Mesenchymal stem cell (in vitro differentiated cells and primary cell): ENCODE data around the gene RPRML.

Source experiments
- DNase-seq: peaks from one replicate; pipeline ENCODE4 v3.0.0-alpha.2; 2013
- H2AFZ ChIP-seq: one replicate; pipeline ENCODE4 v1.6.1; 2013; ENCODE audit warnings: low read depth, mild to moderate bottlenecking, control low read depth, inconsistent platforms, low read length, moderate library complexity
- H2AK5ac ChIP-seq: 2 replicates; pipeline ENCODE4 v1.6.1; 2013; ENCODE audit warnings: low read length, moderate library complexity, mild to moderate bottlenecking, inconsistent platforms; ENCODE audit not compliant: severe bottlenecking
- H2BK120ac ChIP-seq: one replicate; pipeline ENCODE4 v1.6.1; 2013; ENCODE audit warnings: low read depth, mild to moderate bottlenecking, inconsistent platforms, low read length, moderate library complexity
- H2BK12ac ChIP-seq, 2 experiments: one replicate each; pipeline ENCODE4 v1.6.1; 2013; ENCODE audit warnings: inconsistent platforms in 2 of 2, low read length in 2 of 2, mild to moderate bottlenecking in 2 of 2, moderate library complexity in 2 of 2, control low read depth in 1 of 2
- H2BK15ac ChIP-seq: one replicate; pipeline ENCODE4 v1.6.1; 2013; ENCODE audit warnings: mild to moderate bottlenecking, low read depth, inconsistent platforms; ENCODE audit not compliant: poor library complexity, severe bottlenecking
- H2BK5ac ChIP-seq: 2 replicates; pipeline ENCODE4 v1.6.1; 2013; ENCODE audit warnings: low read depth, mild to moderate bottlenecking, low read length, control low read depth, inconsistent platforms; ENCODE audit not compliant: poor library complexity, severe bottlenecking
- H3K14ac ChIP-seq, 2 experiments: one replicate each; pipeline ENCODE4 v1.6.1; 2013; ENCODE audit warnings: inconsistent platforms in 2 of 2, low read length in 2 of 2, control low read depth in 1 of 2, mild to moderate bottlenecking in 1 of 2, moderate library complexity in 1 of 2
- H3K18ac ChIP-seq, 2 experiments: one replicate each; pipeline ENCODE4 v1.6.1; 2013; ENCODE audit warnings: inconsistent platforms in 2 of 2, low read length in 2 of 2, control low read depth in 1 of 2, low read depth in 1 of 2, mild to moderate bottlenecking in 1 of 2
- H3K23ac ChIP-seq, 2 experiments: one replicate each; pipeline ENCODE4 v1.6.1; 2013; ENCODE audit warnings: inconsistent platforms in 2 of 2, low read length in 2 of 2, mild to moderate bottlenecking in 2 of 2, moderate library complexity in 2 of 2, control low read depth in 1 of 2
- H3K27ac ChIP-seq: 2 replicates; pipeline ENCODE4 v1.5.1; 2013; ENCODE audit warnings: mild to moderate bottlenecking, moderate library complexity, low read length, control low read depth, inconsistent platforms; ENCODE audit not compliant: poor library complexity, severe bottlenecking
- H3K27me3 ChIP-seq, 2 experiments: 2 replicates each; pipeline versions ENCODE4 v1.6.1 to v1.7.0; 2013; ENCODE audit warnings: low read length in 2 of 2, mild to moderate bottlenecking in 2 of 2, moderate library complexity in 2 of 2, control low read depth in 1 of 2, inconsistent platforms in 1 of 2; ENCODE audit not compliant: control insufficient read depth in 1 of 2, insufficient read depth in 1 of 2
- H3K36me3 ChIP-seq, 2 experiments: 2 replicates each; pipeline versions ENCODE4 v1.6.1 to v1.7.0; 2013; ENCODE audit warnings: low read length in 2 of 2, control low read depth in 1 of 2, inconsistent platforms in 1 of 2, low read depth in 1 of 2, mild to moderate bottlenecking in 1 of 2; ENCODE audit not compliant: insufficient read depth in 2 of 2, control insufficient read depth in 1 of 2
- H3K4ac ChIP-seq, 2 experiments: one replicate each; pipeline ENCODE4 v1.6.1; 2013; ENCODE audit warnings: inconsistent platforms in 2 of 2, low read length in 2 of 2, mild to moderate bottlenecking in 2 of 2, moderate library complexity in 2 of 2, control low read depth in 1 of 2, low read depth in 1 of 2
- H3K4me1 ChIP-seq: 2 replicates; pipeline ENCODE4 v1.6.1; 2013; ENCODE audit warnings: low read depth, low read length, control low read depth; ENCODE audit not compliant: control insufficient read depth, insufficient read depth
- H3K4me2 ChIP-seq: 2 replicates; pipeline ENCODE4 v1.6.1; 2013; ENCODE audit warnings: low read length, mild to moderate bottlenecking, inconsistent platforms; ENCODE audit not compliant: poor library complexity, severe bottlenecking
- H3K4me3 ChIP-seq, 2 experiments: 2 replicates each; pipeline versions ENCODE4 v1.5.1 to v1.7.0; 2013; ENCODE audit warnings: low read length in 2 of 2, mild to moderate bottlenecking in 2 of 2, control low read depth in 1 of 2, low read depth in 1 of 2; ENCODE audit not compliant: insufficient read depth in 1 of 2
- H3K79me1 ChIP-seq: replicated peaks from 2 replicates; pipeline ENCODE4 v1.6.1; 2013; ENCODE audit warnings: mild to moderate bottlenecking, control low read depth, low read length, inconsistent platforms; ENCODE audit not compliant: poor library complexity, severe bottlenecking
- H3K9ac ChIP-seq: 2 replicates; pipeline ENCODE4 v1.7.0; 2013; ENCODE audit warnings: mild to moderate bottlenecking, low read length, moderate library complexity
- H3K9me3 ChIP-seq: 2 replicates; pipeline ENCODE4 v1.7.0; 2013; ENCODE audit warnings: mild to moderate bottlenecking, low read length; ENCODE audit not compliant: control insufficient read depth
- H4K8ac ChIP-seq: one replicate; pipeline ENCODE4 v1.6.1; 2013; ENCODE audit warnings: inconsistent platforms, mild to moderate bottlenecking, low read length, moderate library complexity
- H4K91ac ChIP-seq: one replicate; pipeline ENCODE4 v1.6.1; 2013; ENCODE audit warnings: mild to moderate bottlenecking, low read length, inconsistent platforms
- WGBS: methylation state at CpG from one replicate; pipeline ENCODE4 v1.1.7; 2013; ENCODE audit warnings: mixed read lengths; 5-methylcytosine and 5-hydroxymethylcytosine counted together

RPRML gene

DNA sequence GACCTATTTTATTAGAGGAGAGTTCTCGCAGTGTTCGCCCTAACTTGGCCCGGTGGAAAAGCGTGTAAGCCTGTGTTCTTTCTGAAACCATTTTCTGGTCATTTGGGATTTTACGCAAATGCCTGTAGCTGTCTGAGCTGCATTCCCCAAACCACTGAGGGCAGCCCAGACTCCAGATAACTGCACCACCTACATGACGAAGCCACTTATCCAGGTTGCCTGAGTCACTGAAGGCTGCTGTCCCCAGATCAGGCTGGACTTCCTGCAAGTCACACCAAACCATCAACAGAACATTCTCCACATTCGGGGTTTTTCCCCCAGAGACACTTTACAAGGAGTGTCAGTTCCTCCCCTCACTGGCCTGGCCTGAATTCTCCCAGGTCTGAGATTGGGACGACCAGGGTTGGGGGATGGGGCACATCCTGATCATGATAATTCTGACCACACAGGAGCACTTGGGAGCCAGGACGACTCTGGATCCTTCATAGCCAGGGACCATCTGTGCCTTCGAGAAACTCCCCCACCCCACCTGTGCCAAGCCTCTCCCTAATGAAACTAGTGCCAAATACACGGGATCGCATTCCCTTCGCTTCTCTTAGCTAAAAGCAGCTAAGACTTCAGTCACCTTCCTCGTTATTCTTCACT is 2.3 kb downstream of the RPRML start:
- Histone ChIP-seq H3K4me1 (peaks cover 18% of the 10 kb centered on the region), H2BK120ac (no peak overlapping the region), H4K8ac (no peak overlapping the region), H3K27me3 (peaks cover 75 to 84% of the 10 kb centered on the region in 2 experiments), H3K14ac (no peak overlapping the region), H2BK15ac (no peak overlapping the region), H3K9me3 (no peaks in the 10 kb centered on the region), H2AFZ (no peak overlapping the region), H3K4me3 (no peak overlapping the region), H3K4me2 (no peak overlapping the region), H3K18ac (no peak overlapping the region), H3K23ac (no peak overlapping the region), H3K27ac (no peak overlapping the region), H3K36me3 (peaks cover 0 to 3% of the 10 kb centered on the region in 2 experiments), H3K9ac (no peak overlapping the region), H3K4ac (no peak overlapping the region), H4K91ac (no peak overlapping the region), H2BK5ac (no peak overlapping the region), H2AK5ac (no peak overlapping the region), H2BK12ac (no peak overlapping the region), H3K79me1 (no peaks in the 10 kb centered on the region)
- WGBS = 54% methylated on average over 14 of the region's 14 CpGs
- no peak for DNase-seq

DNA sequence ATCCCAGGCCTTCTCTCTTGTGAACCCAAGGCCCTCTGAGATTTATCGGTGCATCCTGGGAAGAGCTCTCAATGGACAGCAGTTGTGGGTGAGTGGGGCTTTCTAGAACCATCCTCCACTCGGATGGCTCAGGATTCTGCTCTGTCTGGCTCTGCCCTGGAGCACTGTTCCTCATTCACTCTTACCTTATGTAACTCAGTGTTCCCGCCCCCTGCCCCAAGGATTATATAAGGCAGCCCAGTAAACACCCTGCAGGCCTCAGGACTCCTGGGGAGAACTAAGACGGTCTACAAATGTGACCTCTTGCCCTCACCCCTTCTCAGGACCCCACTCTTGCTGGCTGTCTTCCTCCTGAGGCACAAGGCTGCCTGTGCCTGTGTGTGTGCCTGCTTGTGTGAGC is 3.8 kb downstream of the RPRML start:
- no peak overlapping the region for H3K14ac ChIP-seq
- no peak overlapping the region for H2BK15ac ChIP-seq
- 85% methylated on average over 4 of the region's 4 CpGs for WGBS
- peaks cover 18% of the 10 kb centered on the region for H3K4me1 ChIP-seq
- DNase-seq = no peak
- H2AFZ ChIP-seq = no peak overlapping the region
- no peak overlapping the region for H4K91ac ChIP-seq
- H2AK5ac ChIP-seq = no peak overlapping the region
- no peak overlapping the region for H2BK12ac ChIP-seq
- no peak overlapping the region for H2BK5ac ChIP-seq
- peaks cover 75 to 86% of the 10 kb centered on the region in 2 experiments for H3K27me3 ChIP-seq
- no peak overlapping the region for H3K9ac ChIP-seq
- H4K8ac ChIP-seq = no peak overlapping the region
- no peak overlapping the region for H3K4me2 ChIP-seq
- H3K4ac ChIP-seq = no peak overlapping the region
- H2BK120ac ChIP-seq = no peak overlapping the region
- no peak overlapping the region for H3K23ac ChIP-seq
- H3K4me3 ChIP-seq = no peak overlapping the region
- H3K79me1 ChIP-seq = no peaks in the 10 kb centered on the region
- H3K9me3 ChIP-seq = no peaks in the 10 kb centered on the region
- peaks cover 0 to 3% of the 10 kb centered on the region in 2 experiments for H3K36me3 ChIP-seq
- H3K18ac ChIP-seq = no peak overlapping the region
- no peak overlapping the region for H3K27ac ChIP-seq

DNA sequence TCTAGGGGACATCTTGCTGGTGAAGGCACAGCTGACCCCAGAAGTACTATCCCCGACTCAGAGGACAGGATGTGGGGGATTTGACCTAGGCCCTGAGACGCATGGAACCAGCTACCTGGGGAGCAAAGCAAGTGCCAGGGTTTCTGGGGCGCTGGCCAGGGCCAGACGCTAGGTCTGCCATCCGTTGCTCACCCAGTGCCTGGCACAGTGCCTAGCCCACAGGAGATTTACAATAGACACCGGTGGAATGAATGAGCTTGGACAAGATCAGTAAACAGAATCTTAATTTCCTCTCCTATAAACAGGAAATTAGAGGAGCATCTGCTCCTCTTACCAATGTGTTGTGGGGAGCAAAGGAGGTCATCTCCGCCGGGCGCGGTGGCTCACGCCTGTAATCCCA is 5.0 kb downstream of the RPRML start:
- no peak overlapping the region for H3K4ac ChIP-seq
- H3K79me1 ChIP-seq = no peaks in the 10 kb centered on the region
- no peak overlapping the region for H3K23ac ChIP-seq
- H2AFZ ChIP-seq = no peak overlapping the region
- H3K36me3 ChIP-seq = peaks cover 0 to 3% of the 10 kb centered on the region in 2 experiments
- H3K9ac ChIP-seq = no peak overlapping the region
- 95% methylated on average over 10 of the region's 11 CpGs for WGBS
- H2BK120ac ChIP-seq = no peak overlapping the region
- H3K18ac ChIP-seq = no peak overlapping the region
- H4K91ac ChIP-seq = no peak overlapping the region
- H2BK15ac ChIP-seq = no peak overlapping the region
- H3K27me3 ChIP-seq = peaks cover 78 to 84% of the 10 kb centered on the region in 2 experiments
- H4K8ac ChIP-seq = no peak overlapping the region
- H2BK5ac ChIP-seq = no peak overlapping the region
- no peak overlapping the region for H3K14ac ChIP-seq
- no peak overlapping the region for H3K4me2 ChIP-seq
- H2AK5ac ChIP-seq = no peak overlapping the region
- H3K4me1 ChIP-seq = peaks cover 14% of the 10 kb centered on the region
- no peaks in the 10 kb centered on the region for H3K9me3 ChIP-seq
- no peak for DNase-seq
- no peak overlapping the region for H2BK12ac ChIP-seq
- H3K27ac ChIP-seq = no peak overlapping the region
- H3K4me3 ChIP-seq = no peak overlapping the region

DNA sequence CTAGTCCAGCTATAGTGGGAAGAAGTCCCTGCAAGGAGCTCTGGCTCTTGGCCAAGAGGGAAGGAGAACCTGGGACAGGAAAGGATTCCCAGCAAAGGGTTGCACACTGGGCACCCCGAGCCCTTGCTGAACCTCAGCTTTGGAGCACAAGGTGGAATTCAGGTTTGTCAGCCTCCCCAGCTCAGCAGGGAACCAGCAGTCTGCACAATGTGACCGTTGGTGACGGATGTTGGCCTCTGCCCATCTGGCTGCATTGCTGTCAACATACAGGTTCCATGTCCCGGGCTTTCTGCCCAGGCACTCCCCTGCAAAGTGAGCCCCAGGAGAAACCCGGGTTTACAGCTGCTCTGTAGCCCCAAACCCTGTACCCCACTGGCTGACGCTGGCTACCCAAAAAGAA is 6.7 kb downstream of the RPRML start:
- H3K4ac ChIP-seq = no peak overlapping the region
- H3K27ac ChIP-seq = no peak overlapping the region
- no peak overlapping the region for H4K91ac ChIP-seq
- no peaks in the 10 kb centered on the region for H3K9me3 ChIP-seq
- no peak overlapping the region for H3K23ac ChIP-seq
- no peak overlapping the region for H2BK12ac ChIP-seq
- no peaks in the 10 kb centered on the region for H3K4me1 ChIP-seq
- H3K4me3 ChIP-seq = no peak overlapping the region
- H3K4me2 ChIP-seq = no peak overlapping the region
- no peak overlapping the region for H2BK120ac ChIP-seq
- no peak for DNase-seq
- H3K27me3 ChIP-seq = peaks cover 73 to 82% of the 10 kb centered on the region in 2 experiments
- no peak overlapping the region for H2AK5ac ChIP-seq
- H2BK5ac ChIP-seq = no peak overlapping the region
- 86% methylated on average over 6 of the region's 6 CpGs for WGBS
- no peak overlapping the region for H4K8ac ChIP-seq
- no peak overlapping the region for H3K9ac ChIP-seq
- no peak overlapping the region for H2BK15ac ChIP-seq
- no peak overlapping the region for H3K18ac ChIP-seq
- H3K36me3 ChIP-seq = no peaks in the 10 kb centered on the region
- H3K14ac ChIP-seq = no peak overlapping the region
- no peaks in the 10 kb centered on the region for H3K79me1 ChIP-seq
- no peak overlapping the region for H2AFZ ChIP-seq
